ENCODE data around the gene VAV3. TPM values are rescaled to one million over a fixed set of nuclear protein-coding genes. Genes with fewer than 3 reads are reported as not detected.
"Not testable (repeated sequence)": the region's sequence is repeated elsewhere in the genome, so short reads cannot be mapped to it uniquely, and the experiment has no call there.

VAV3 gene
- total and polyA plus RNA-seq, 2 of the 13 experiments (the other 11 are each of a cell fraction or from before 2014, with no cell fraction given): 15.9 to 29.8 TPM

DNA sequence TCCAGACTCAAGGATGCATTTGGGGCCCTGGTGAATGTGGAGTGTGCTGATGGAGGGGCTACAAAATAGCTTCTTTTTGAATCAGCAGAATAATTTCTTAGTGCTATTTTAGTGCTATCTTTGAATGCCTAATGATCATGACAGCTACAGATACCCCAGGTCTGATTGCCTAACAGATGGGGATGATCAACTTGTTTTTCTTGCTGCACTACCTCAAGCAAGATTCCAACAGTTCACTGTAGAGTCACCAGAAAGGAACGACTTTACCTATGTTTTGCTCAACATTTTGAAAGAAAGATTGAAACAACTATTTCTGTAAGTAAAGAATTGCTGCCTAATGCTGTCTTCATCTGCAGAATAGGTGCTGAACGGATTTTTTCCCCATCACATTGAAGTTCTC, 42.6 kb upstream of the VAV3 start (continued):
- TF ChIP-seq RFXANK (CRISPR knock-in tag; IDR thresholded peaks at IDR 0.05) (no peak), ZNF143 (CRISPR knock-in tag; IDR thresholded peaks at IDR 0.05) (no peak), ZNF879 (CRISPR knock-in tag; IDR thresholded peaks at IDR 0.05) (no peak), EP300 (IDR thresholded peaks at IDR 0.05; ENCODE audit: low read depth in 2 of 2, low read length in 2 of 2) (no peak), EP300 (CRISPR knock-in tag; IDR thresholded peaks at IDR 0.05; ENCODE audit: borderline replicate concordance) (no peak)

DNA sequence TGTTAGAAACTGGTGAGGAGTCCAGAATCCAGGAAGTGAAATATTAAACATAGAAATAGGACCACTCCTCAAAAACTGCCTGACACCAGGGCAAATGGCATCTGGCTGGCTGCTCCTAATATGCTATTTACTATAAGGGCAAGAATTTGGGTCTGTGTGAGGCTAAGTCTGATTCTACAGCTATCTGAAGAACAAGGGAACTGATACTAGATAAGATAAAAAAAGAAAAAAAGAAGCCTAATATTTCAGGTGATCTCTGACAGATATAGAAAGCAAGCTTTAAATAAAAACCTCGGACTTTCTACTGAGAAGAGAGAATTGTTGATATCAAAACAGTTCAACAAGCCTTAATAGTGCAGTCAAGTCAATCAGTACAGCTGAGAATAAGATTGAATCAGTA, 42.1 kb upstream of the VAV3 start:
- FAIRE-seq: no peak
- POLR2A ChIA-PET: no interaction called here

DNA sequence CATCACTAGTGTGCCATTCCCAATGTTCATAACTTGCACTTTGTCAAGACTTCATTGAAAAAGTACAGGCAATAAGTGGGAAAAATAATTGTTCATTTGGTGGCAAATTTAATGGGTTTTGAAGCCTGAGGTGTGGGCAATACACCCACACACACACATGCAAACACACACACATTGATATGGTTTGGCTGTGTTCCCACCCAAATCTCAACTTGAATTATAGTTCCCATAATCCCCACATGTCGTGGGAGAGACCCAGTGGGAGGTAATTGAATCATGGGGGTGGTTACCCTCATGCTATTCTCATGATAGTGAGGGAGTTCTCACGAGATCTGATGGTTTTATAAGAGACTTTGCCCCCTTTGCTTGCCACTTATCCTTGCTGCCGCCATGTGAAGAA, 39.9 kb upstream of the VAV3 start:
- intact Hi-C loops (cut with micrococcal nuclease; ENCODE audit: unreplicated experiment); H4K20me1 ChIP-seq (ENCODE audit: insufficient read depth, low read length); POLR2A ChIA-PET; H3K79me2 ChIP-seq (ENCODE audit: insufficient read depth, low read length); CTCF ChIA-PET (ENCODE audit: low intra/inter-chr PET ratio, low total read pairs); ATAC-seq; H3K9me3 ChIP-seq (ENCODE audit: low read length); H3K4me3 ChIP-seq (replicated peaks in 1 of 3; ENCODE audit: insufficient read depth in 1 of 3, low read depth in 2 of 3, low read length in 3 of 3); H3K27ac ChIP-seq (ENCODE audit: extremely low read length, insufficient read depth, low read length); DNase-seq (ENCODE audit: low spot score); in situ Hi-C loops (cut with HindIII; ENCODE audit: extremely low pct_ligation_motif_present, low pct_unique_long_range_greater_than_20kb); H3K4me2 ChIP-seq (ENCODE audit: low read depth, low read length); H3K27me3 ChIP-seq (ENCODE audit: control insufficient read depth in 1 of 2, insufficient read depth in 2 of 2, low read length in 2 of 2); H3K36me3 ChIP-seq (replicated peaks in 1 of 2; ENCODE audit: control insufficient read depth in 1 of 2, insufficient read depth in 2 of 2, low read length in 2 of 2); BruUV-seq (replicated peaks); H2AFZ ChIP-seq (ENCODE audit: low read length); H3K9ac ChIP-seq (ENCODE audit: insufficient read depth, low read depth, low read length); FAIRE-seq: not testable (repeated sequence)
- 50% methylated on average over 2 of the region's 3 CpGs for WGBS (ENCODE audit: low lambda C conversion rate)
- peaks cover 12% of the 10 kb centered on the region; the same call in 1 of the 2 replicates for H3K4me1 ChIP-seq (ENCODE audit: insufficient read depth, low read length)

More for the DNA sequence above, 42.1 kb upstream of the VAV3 start:
- BruUV-seq (replicated peaks): no TSS peak
- Histone ChIP-seq H3K27ac (ENCODE audit: extremely low read length, insufficient read depth, low read length) (no peak overlapping the region), H3K4me1 (ENCODE audit: insufficient read depth, low read length) (no peaks in the 10 kb centered on the region), H2AFZ (ENCODE audit: low read length) (no peak overlapping the region), H3K4me3 (replicated peaks in 1 of 3; ENCODE audit: insufficient read depth in 1 of 3, low read depth in 2 of 3, low read length in 3 of 3) (no peak overlapping the region), H3K36me3 (replicated peaks in 1 of 2; ENCODE audit: control insufficient read depth in 1 of 2, insufficient read depth in 2 of 2, low read length in 2 of 2) (no peaks in the 10 kb centered on the region), H3K9ac (ENCODE audit: insufficient read depth, low read depth, low read length) (no peak overlapping the region), H3K4me2 (ENCODE audit: low read depth, low read length) (no peak overlapping the region), H4K20me1 (ENCODE audit: insufficient read depth, low read length) (no peaks in the 10 kb centered on the region), H3K79me2 (ENCODE audit: insufficient read depth, low read length) (no peaks in the 10 kb centered on the region), H3K27me3 (ENCODE audit: control insufficient read depth in 1 of 2, insufficient read depth in 2 of 2, low read length in 2 of 2) (no peaks in the 10 kb centered on the region), H3K9me3 (ENCODE audit: low read length) (no peaks in the 10 kb centered on the region)
- in situ Hi-C loops (cut with HindIII; ENCODE audit: extremely low pct_ligation_motif_present, low pct_unique_long_range_greater_than_20kb): no loop called here
- 3% methylated on average over 1 of the region's 1 CpG for WGBS (ENCODE audit: low lambda C conversion rate)
- intact Hi-C loops (cut with micrococcal nuclease; ENCODE audit: unreplicated experiment): no loop called here
- CTCF ChIA-PET (ENCODE audit: low intra/inter-chr PET ratio, low total read pairs): no interaction called here
- no peak for DNase-seq (ENCODE audit: low spot score)
- TF ChIP-seq SIX1 (CRISPR knock-in tag; IDR thresholded peaks at IDR 0.05; ENCODE audit: borderline replicate concordance) (no peak), TGIF2 (CRISPR knock-in tag; IDR thresholded peaks at IDR 0.05) (no peak)
- ATAC-seq: no peak
